RWPE2 (cell line): Measurements from ENCODE around the gene CCDC30.

Source experiments
- ATAC-seq: fragments of 200-7000 bp; cut with Tn5 transposase; 3 replicates; pipeline ENCODE4 v1.9.1; 2021; ENCODE audit warnings: low read depth
- DNase-seq: peaks from one replicate; pipeline ENCODE4 v3.0.0-alpha.2; 2020; ENCODE audit warnings: low spot score
- H3K27ac ChIP-seq: fragments of 450-650 bp; 2 replicates; pipeline ENCODE4 v1.5.1; 2017; ENCODE audit warnings: mild to moderate bottlenecking; ENCODE audit not compliant: poor library complexity, severe bottlenecking
- H3K27me3 ChIP-seq: fragments of 250-450 bp; sonication (Bioruptor Pico); 2 replicates; pipeline ENCODE4 v1.5.1; 2021; ENCODE audit warnings: mild to moderate bottlenecking, moderate library complexity; ENCODE audit not compliant: insufficient read depth, poor library complexity, severe bottlenecking
- H3K36me3 ChIP-seq: fragments of 250-450 bp; sonication (Bioruptor Pico); 2 replicates; pipeline ENCODE4 v1.5.1; 2020; ENCODE audit warnings: low read depth, mild to moderate bottlenecking, moderate library complexity
- H3K4me1 ChIP-seq: fragments of 250-450 bp; sonication (Bioruptor Pico); 2 replicates; pipeline ENCODE4 v1.5.1; 2021; ENCODE audit warnings: mild to moderate bottlenecking, moderate library complexity; ENCODE audit not compliant: insufficient read depth, poor library complexity, severe bottlenecking
- H3K4me3 ChIP-seq: fragments of 250-450 bp; sonication (Bioruptor Pico); 2 replicates; pipeline ENCODE4 v1.5.1; 2021; ENCODE audit warnings: mild to moderate bottlenecking, moderate library complexity; ENCODE audit not compliant: severe bottlenecking
- H3K9me3 ChIP-seq: fragments of 250-450 bp; sonication (Bioruptor Pico); 2 replicates; pipeline ENCODE4 v1.5.1; 2021; ENCODE audit warnings: mild to moderate bottlenecking, moderate library complexity; ENCODE audit not compliant: severe bottlenecking
- CTCF ChIP-seq: fragments of 450-650 bp; IDR thresholded peaks from one replicate; pipeline ENCODE4 v1.5.1; 2017; ENCODE audit warnings: mild to moderate bottlenecking, moderate library complexity; ENCODE audit not compliant: poor library complexity, severe bottlenecking

The CCDC30 gene

GRCh38 chr1:42551590-42551989 is 88.5 kb downstream of the CCDC30 start:
- no peak for ATAC-seq
- H3K4me1 ChIP-seq: no peaks in the 10 kb centered on the region
- DNase-seq: no peak
- H3K27ac ChIP-seq: no peak overlapping the region
- H3K36me3 ChIP-seq: no peaks in the 10 kb centered on the region
- TF ChIP-seq CTCF: no peak
- H3K9me3 ChIP-seq: no peaks in the 10 kb centered on the region
- no peaks in the 10 kb centered on the region for H3K27me3 ChIP-seq
- H3K4me3 ChIP-seq: no peak overlapping the region

- DNase-seq (no peak), ATAC-seq (no peak)
- no peaks in the 10 kb centered on the region for H3K9me3 ChIP-seq
- H3K27me3 ChIP-seq: no peaks in the 10 kb centered on the region
- no peaks in the 10 kb centered on the region for H3K4me1 ChIP-seq
- no peak overlapping the region for H3K4me3 ChIP-seq
- H3K36me3 ChIP-seq: no peaks in the 10 kb centered on the region
- no peak for TF ChIP-seq CTCF
- no peak overlapping the region for H3K27ac ChIP-seq
Observed at GRCh38 chr1:42552636-42553035, 89.5 kb downstream of the CCDC30 start.

- Histone ChIP-seq H3K9me3 (no peaks in the 10 kb centered on the region), H3K36me3 (no peaks in the 10 kb centered on the region), H3K4me3 (no peak overlapping the region), H3K27me3 (no peaks in the 10 kb centered on the region), H3K4me1 (no peaks in the 10 kb centered on the region), H3K27ac (no peak overlapping the region)
- DNase-seq: no peak
- no peak for ATAC-seq
- no peak for TF ChIP-seq CTCF
Observed at GRCh38 chr1:42557230-42557851, 94.3 kb downstream of the CCDC30 start.

GRCh38 chr1:42567038-42567437 is 104.0 kb downstream of the CCDC30 start:
- DNase-seq (no peak), ATAC-seq (no peak)
- H3K27ac ChIP-seq: no peak overlapping the region
- H3K4me1 ChIP-seq: no peaks in the 10 kb centered on the region
- no peaks in the 10 kb centered on the region for H3K9me3 ChIP-seq
- no peaks in the 10 kb centered on the region for H3K36me3 ChIP-seq
- no peaks in the 10 kb centered on the region for H3K27me3 ChIP-seq
- no peak for TF ChIP-seq CTCF
- H3K4me3 ChIP-seq: no peak overlapping the region

- Histone ChIP-seq H3K27me3 (no peaks in the 10 kb centered on the region), H3K4me1 (no peaks in the 10 kb centered on the region), H3K27ac (no peak overlapping the region), H3K4me3 (no peak overlapping the region), H3K9me3 (no peaks in the 10 kb centered on the region), H3K36me3 (no peaks in the 10 kb centered on the region)
- DNase-seq (no peak), ATAC-seq (no peak)
- TF ChIP-seq CTCF: no peak
Observed at GRCh38 chr1:42576935-42577334, 113.8 kb downstream of the CCDC30 start.
